Type B pancreatic cell (in vitro differentiated cells): Measurements from ENCODE around the gene TRMU. TPM values are rescaled to one million over a fixed set of nuclear protein-coding genes. Genes with fewer than 3 reads are reported as not detected.
"Not testable (repeated sequence)": the region's sequence is repeated elsewhere in the genome, so short reads cannot be mapped to it uniquely, and the experiment has no call there.

Source experiments
- DNase-seq: peaks from one replicate; pipeline ENCODE4 v3.0.0; 2021; ENCODE audit warnings: mixed read lengths; ENCODE audit not compliant: unreplicated experiment; ENCODE audit errors: extremely low spot score
- H3K27ac Mint-ChIP-seq: 2 replicates; pipeline ENCODE4 v1.8.0; 2021; ENCODE audit warnings: mild to moderate bottlenecking, mixed read lengths
- H3K27me3 Mint-ChIP-seq: 2 replicates; pipeline ENCODE4 v1.8.0; 2021; ENCODE audit warnings: mixed read lengths
- H3K36me3 Mint-ChIP-seq: 2 replicates; pipeline ENCODE4 v1.8.0; 2021; ENCODE audit warnings: mixed read lengths
- H3K4me1 Mint-ChIP-seq: one replicate; pipeline ENCODE4 v1.8.0; 2021; ENCODE audit warnings: mixed read lengths; ENCODE audit not compliant: unreplicated experiment
- H3K4me3 Mint-ChIP-seq: 2 replicates; pipeline ENCODE4 v1.8.0; 2021; ENCODE audit warnings: mild to moderate bottlenecking, mixed read lengths
- H3K9me3 Mint-ChIP-seq: 2 replicates; pipeline ENCODE4 v1.8.0; 2021; ENCODE audit warnings: mixed read lengths
- CTCF ChIP-seq: fragments of 200-600 bp; sonication (generic); conservative IDR thresholded peaks from 2 replicates; pipeline ENCODE4 v1.5.0; 2021; ENCODE audit warnings: antibody characterized with exemption, mild to moderate bottlenecking
- total RNA-seq: library from RNA; stranded (reverse); gene quantifications from 2 replicates; pipeline ENCODE4 v1.2.1, GENCODE V29; 2021; ENCODE audit warnings: low replicate concordance

Gene TRMU
- total RNA-seq, 1 donor from 2014 or later = 68.4 TPM

GRCh38 chr22:46391486-46392136 is 56.1 kb downstream of the TRMU start:
- Mint-ChIP-seq H3K4me1 (peaks cover 7% of the 10 kb centered on the region), H3K27ac (no peak overlapping the region), H3K36me3 (no peaks in the 10 kb centered on the region), H3K9me3 (no peaks in the 10 kb centered on the region), H3K4me3 (no peak overlapping the region), H3K27me3 (no peaks in the 10 kb centered on the region)
- no peak for DNase-seq
- TF ChIP-seq CTCF = no peak

GRCh38 chr22:46392137-46392844 is 56.8 kb downstream of the TRMU start:
- Mint-ChIP-seq H3K9me3 (no peaks in the 10 kb centered on the region), H3K27ac (no peak overlapping the region), H3K27me3 (no peaks in the 10 kb centered on the region), H3K36me3 (no peaks in the 10 kb centered on the region), H3K4me1 (peaks cover 7% of the 10 kb centered on the region), H3K4me3 (no peak overlapping the region)
- no peak for TF ChIP-seq CTCF
- no peak for DNase-seq

GRCh38 chr22:46393873-46394272 is 58.4 kb downstream of the TRMU start:
- no peaks in the 10 kb centered on the region for H3K36me3 Mint-ChIP-seq
- peaks cover 7% of the 10 kb centered on the region for H3K4me1 Mint-ChIP-seq
- DNase-seq = no peak
- H3K27ac Mint-ChIP-seq = peak overlapping the region; percentile 49
- no peak overlapping the region for H3K4me3 Mint-ChIP-seq
- H3K27me3 Mint-ChIP-seq = no peaks in the 10 kb centered on the region
- no peaks in the 10 kb centered on the region for H3K9me3 Mint-ChIP-seq
- TF ChIP-seq CTCF = no peak

GRCh38 chr22:46394622-46395021 is 59.1 kb downstream of the TRMU start:
- H3K27ac Mint-ChIP-seq = no peak overlapping the region
- no peak for TF ChIP-seq CTCF

GRCh38 chr22:46395145-46395544 is 59.6 kb downstream of the TRMU start:
- no peak overlapping the region for H3K4me3 Mint-ChIP-seq
- H3K36me3 Mint-ChIP-seq = no peaks in the 10 kb centered on the region
- no peak for DNase-seq
- H3K27ac Mint-ChIP-seq = peak overlapping the region; percentile 50
- H3K4me1 Mint-ChIP-seq = peaks cover 7% of the 10 kb centered on the region
- no peaks in the 10 kb centered on the region for H3K9me3 Mint-ChIP-seq
- no peak for TF ChIP-seq CTCF
- H3K27me3 Mint-ChIP-seq = no peaks in the 10 kb centered on the region

More at GRCh38 chr22:46394622-46395021, 59.1 kb downstream of the TRMU start:
- Mint-ChIP-seq H3K4me1 (peaks cover 7% of the 10 kb centered on the region), H3K36me3 (no peaks in the 10 kb centered on the region), H3K4me3 (no peak overlapping the region), H3K27me3 (no peaks in the 10 kb centered on the region), H3K9me3 (no peaks in the 10 kb centered on the region)
- no peak for DNase-seq

GRCh38 chr22:46397049-46397448 is 61.5 kb downstream of the TRMU start:
- not testable (repeated sequence) for H3K27ac Mint-ChIP-seq, H3K9me3 Mint-ChIP-seq, H3K4me1 Mint-ChIP-seq, H3K4me3 Mint-ChIP-seq, H3K27me3 Mint-ChIP-seq, H3K36me3 Mint-ChIP-seq, DNase-seq
